K562 (cell line): ENCODE results near the gene ADAMTS2.

ENCODE experiments used
- MAFF ChIP-seq: IDR thresholded peaks from 2 replicates; pipeline ENCODE4 v1.6.1; 2012; ENCODE audit warnings: low read length, improper control_type of control experiment
- MXI1 ChIP-seq: IDR thresholded peaks from 2 replicates; pipeline ENCODE4 v1.6.1; 2011; ENCODE audit warnings: low read depth, mild to moderate bottlenecking, improper control_type of control experiment, low read length
- PHB2 ChIP-seq: fragments of 450-650 bp; IDR thresholded peaks from 2 replicates; pipeline ENCODE4 v1.6.1; 2017; ENCODE audit warnings: low read depth
- TF ChIP-seq, protein P1 (sequence below), 3 experiments: IDR thresholded peaks in 2 of 3; conservative IDR thresholded peaks in 1 of 3; 2 replicates each; pipeline ENCODE4 v1.5.1; 2011 to 2012; ENCODE audit warnings: low read length in 3 of 3, mild to moderate bottlenecking in 3 of 3, control low read depth in 2 of 3, improper control_type of control experiment in 1 of 3, inconsistent platforms in 1 of 3, low read depth in 1 of 3, mixed read lengths in 1 of 3, moderate library complexity in 1 of 3; ENCODE audit not compliant: insufficient read depth in 2 of 3

- TF ChIP-seq PHB2 (no peak), MAFF (no peak), MXI1 (no peak)
- TF ChIP-seq, protein P1, sequence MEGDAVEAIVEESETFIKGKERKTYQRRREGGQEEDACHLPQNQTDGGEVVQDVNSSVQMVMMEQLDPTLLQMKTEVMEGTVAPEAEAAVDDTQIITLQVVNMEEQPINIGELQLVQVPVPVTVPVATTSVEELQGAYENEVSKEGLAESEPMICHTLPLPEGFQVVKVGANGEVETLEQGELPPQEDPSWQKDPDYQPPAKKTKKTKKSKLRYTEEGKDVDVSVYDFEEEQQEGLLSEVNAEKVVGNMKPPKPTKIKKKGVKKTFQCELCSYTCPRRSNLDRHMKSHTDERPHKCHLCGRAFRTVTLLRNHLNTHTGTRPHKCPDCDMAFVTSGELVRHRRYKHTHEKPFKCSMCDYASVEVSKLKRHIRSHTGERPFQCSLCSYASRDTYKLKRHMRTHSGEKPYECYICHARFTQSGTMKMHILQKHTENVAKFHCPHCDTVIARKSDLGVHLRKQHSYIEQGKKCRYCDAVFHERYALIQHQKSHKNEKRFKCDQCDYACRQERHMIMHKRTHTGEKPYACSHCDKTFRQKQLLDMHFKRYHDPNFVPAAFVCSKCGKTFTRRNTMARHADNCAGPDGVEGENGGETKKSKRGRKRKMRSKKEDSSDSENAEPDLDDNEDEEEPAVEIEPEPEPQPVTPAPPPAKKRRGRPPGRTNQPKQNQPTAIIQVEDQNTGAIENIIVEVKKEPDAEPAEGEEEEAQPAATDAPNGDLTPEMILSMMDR (IDR thresholded peaks at IDR 0.05 in 2 of 3, conservative IDR thresholded peaks at IDR 0.05 in 1 of 3; ENCODE audit: insufficient read depth in 2 of 3, low read depth in 1 of 3, low read length in 3 of 3), result no peak
These were observed 231.2 kb downstream of the ADAMTS2 start for GRCh38 chr5:179113945-179114641.
